Osteocyte (in vitro differentiated cells): ENCODE measurements around the gene CYP2U1. TPM values are rescaled to one million over a fixed set of nuclear protein-coding genes. Genes with fewer than 3 reads are reported as not detected.

Source experiments
- DNase-seq: peaks from one replicate; pipeline ENCODE4 v3.0.0; 2021; ENCODE audit warnings: mixed read lengths; ENCODE audit not compliant: unreplicated experiment; ENCODE audit errors: extremely low spot score
- H3K27ac Mint-ChIP-seq: one replicate; pipeline ENCODE4 v1.8.0; 2021; ENCODE audit warnings: mild to moderate bottlenecking, mixed read lengths; ENCODE audit not compliant: unreplicated experiment
- H3K27me3 Mint-ChIP-seq: one replicate; pipeline ENCODE4 v1.8.0; 2021; ENCODE audit warnings: mixed read lengths; ENCODE audit not compliant: unreplicated experiment
- H3K36me3 Mint-ChIP-seq: one replicate; pipeline ENCODE4 v1.8.0; 2021; ENCODE audit warnings: mixed read lengths; ENCODE audit not compliant: unreplicated experiment
- H3K4me1 Mint-ChIP-seq: one replicate; pipeline ENCODE4 v1.8.0; 2021; ENCODE audit warnings: mixed read lengths; ENCODE audit not compliant: unreplicated experiment
- H3K4me3 Mint-ChIP-seq: one replicate; pipeline ENCODE4 v1.8.0; 2021; ENCODE audit warnings: mild to moderate bottlenecking, moderate library complexity, mixed read lengths; ENCODE audit not compliant: unreplicated experiment
- H3K9me3 Mint-ChIP-seq: one replicate; pipeline ENCODE4 v1.8.0; 2021; ENCODE audit warnings: mixed read lengths; ENCODE audit not compliant: unreplicated experiment
- CTCF ChIP-seq: fragments of 200-600 bp; sonication (generic); IDR thresholded peaks from 2 replicates; pipeline ENCODE4 v1.5.0; 2021; ENCODE audit warnings: antibody characterized with exemption, mild to moderate bottlenecking, moderate library complexity
- total RNA-seq: library from RNA; stranded (reverse); gene quantifications from 2 replicates; pipeline ENCODE4 v1.2.1, GENCODE V29; 2021

Gene CYP2U1
- total RNA-seq, 1 donor from 2014 or later = 12.5 TPM

GRCh38 chr4:107974523-107974922, 43.2 kb downstream of the CYP2U1 start:
- peaks cover 2% of the 10 kb centered on the region for H3K4me1 Mint-ChIP-seq
- no peak overlapping the region for H3K4me3 Mint-ChIP-seq
- DNase-seq = no peak
- TF ChIP-seq CTCF = no peak
- H3K36me3 Mint-ChIP-seq = no peaks in the 10 kb centered on the region
- H3K9me3 Mint-ChIP-seq = no peaks in the 10 kb centered on the region
- H3K27me3 Mint-ChIP-seq = no peaks in the 10 kb centered on the region
- no peak overlapping the region for H3K27ac Mint-ChIP-seq

- peaks cover under 1% of the 10 kb centered on the region for H3K4me1 Mint-ChIP-seq
- H3K9me3 Mint-ChIP-seq = no peaks in the 10 kb centered on the region
- no peak overlapping the region for H3K27ac Mint-ChIP-seq
- H3K27me3 Mint-ChIP-seq = no peaks in the 10 kb centered on the region
- no peak overlapping the region for H3K4me3 Mint-ChIP-seq
- DNase-seq = no peak
- H3K36me3 Mint-ChIP-seq = no peaks in the 10 kb centered on the region
- TF ChIP-seq CTCF = no peak
Measured at GRCh38 chr4:107977482-107977881, 46.1 kb downstream of the CYP2U1 start.

- no peak for TF ChIP-seq CTCF
- no peaks in the 10 kb centered on the region for H3K27me3 Mint-ChIP-seq
- no peaks in the 10 kb centered on the region for H3K36me3 Mint-ChIP-seq
- no peak for DNase-seq
- H3K4me3 Mint-ChIP-seq = no peak overlapping the region
- no peaks in the 10 kb centered on the region for H3K4me1 Mint-ChIP-seq
- no peak overlapping the region for H3K27ac Mint-ChIP-seq
- no peaks in the 10 kb centered on the region for H3K9me3 Mint-ChIP-seq
Measured at GRCh38 chr4:107977966-107978705, 46.8 kb downstream of the CYP2U1 start.

GRCh38 chr4:107978716-107979451, 47.5 kb downstream of the CYP2U1 start:
- no peaks in the 10 kb centered on the region for H3K9me3 Mint-ChIP-seq
- no peaks in the 10 kb centered on the region for H3K36me3 Mint-ChIP-seq
- H3K4me1 Mint-ChIP-seq = no peaks in the 10 kb centered on the region
- DNase-seq = no peak
- no peaks in the 10 kb centered on the region for H3K27me3 Mint-ChIP-seq
- TF ChIP-seq CTCF = no peak
- H3K27ac Mint-ChIP-seq = no peak overlapping the region
- no peak overlapping the region for H3K4me3 Mint-ChIP-seq
